ENCODE measurements around the gene IL7R. TPM values are rescaled to one million over a fixed set of nuclear protein-coding genes. Genes with fewer than 3 reads are reported as not detected.

IL7R gene
- total RNA-seq, 1 experiment from 2014 or later: 0.41 TPM

DNA sequence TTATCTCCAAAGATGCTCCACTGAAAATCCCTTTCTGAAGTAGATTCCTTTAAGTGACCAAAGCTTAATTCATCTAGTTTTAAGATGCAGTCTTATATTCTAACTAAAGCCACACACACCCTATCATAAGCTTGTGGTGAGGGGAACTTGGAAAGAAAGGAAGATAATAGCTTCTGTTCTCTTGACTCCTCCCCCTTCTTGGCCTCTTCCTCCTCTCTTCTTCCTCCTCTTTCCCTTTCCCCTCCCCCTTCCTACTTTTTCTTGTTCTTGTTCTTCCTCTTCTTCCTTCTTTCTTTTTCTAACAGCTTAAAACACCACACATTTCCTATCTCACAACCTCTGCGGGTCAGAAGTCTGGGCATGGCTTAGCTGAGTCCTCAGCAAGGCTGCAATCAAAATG is 23.5 kb downstream of the IL7R start:
- DNase-seq: no peak
- no peaks in the 10 kb centered on the region for H3K9me2 ChIP-seq (ENCODE audit: insufficient read depth)
- H2AFZ ChIP-seq: no peak overlapping the region
- H4K20me1 ChIP-seq (ENCODE audit: insufficient read depth): no peaks in the 10 kb centered on the region
- intact Hi-C loops (cut with micrococcal nuclease; ENCODE audit: unreplicated experiment): no loop called here
- POLR2A ChIA-PET (ENCODE audit: unreplicated experiment): interaction anchor here (0.6 kb wide), 1 partner anchor 14 kb away, joined by 3 read pairs; no protein-coding TSS in a partner anchor
- H3K79me2 ChIP-seq (ENCODE audit: low read depth): no peaks in the 10 kb centered on the region
- no peak overlapping the region for H3K4me3 ChIP-seq
- no peaks in the 10 kb centered on the region for H3K36me3 ChIP-seq (ENCODE audit: low read depth)
- H3K4me1 ChIP-seq (replicated peaks; ENCODE audit: insufficient read depth): peaks cover 22% of the 10 kb centered on the region
- H3K27me3 ChIP-seq (ENCODE audit: insufficient read depth, low read depth): no peaks in the 10 kb centered on the region
- H3F3A ChIP-seq (ENCODE audit: insufficient read depth, low read depth): peaks cover 15% of the 10 kb centered on the region
- no TSS peak for BruUV-seq (replicated peaks)
- H3K9me3 ChIP-seq (ENCODE audit: insufficient read depth, low read depth): peaks cover 6% of the 10 kb centered on the region; the same call in 1 of the 2 replicates
- CTCF ChIA-PET: no interaction called here
- no peak overlapping the region for H3K4me2 ChIP-seq
- no peak for TF ChIP-seq EZH2 (IDR thresholded peaks at IDR 0.05; ENCODE audit: low read depth)
- TF ChIP-seq, protein P1, sequence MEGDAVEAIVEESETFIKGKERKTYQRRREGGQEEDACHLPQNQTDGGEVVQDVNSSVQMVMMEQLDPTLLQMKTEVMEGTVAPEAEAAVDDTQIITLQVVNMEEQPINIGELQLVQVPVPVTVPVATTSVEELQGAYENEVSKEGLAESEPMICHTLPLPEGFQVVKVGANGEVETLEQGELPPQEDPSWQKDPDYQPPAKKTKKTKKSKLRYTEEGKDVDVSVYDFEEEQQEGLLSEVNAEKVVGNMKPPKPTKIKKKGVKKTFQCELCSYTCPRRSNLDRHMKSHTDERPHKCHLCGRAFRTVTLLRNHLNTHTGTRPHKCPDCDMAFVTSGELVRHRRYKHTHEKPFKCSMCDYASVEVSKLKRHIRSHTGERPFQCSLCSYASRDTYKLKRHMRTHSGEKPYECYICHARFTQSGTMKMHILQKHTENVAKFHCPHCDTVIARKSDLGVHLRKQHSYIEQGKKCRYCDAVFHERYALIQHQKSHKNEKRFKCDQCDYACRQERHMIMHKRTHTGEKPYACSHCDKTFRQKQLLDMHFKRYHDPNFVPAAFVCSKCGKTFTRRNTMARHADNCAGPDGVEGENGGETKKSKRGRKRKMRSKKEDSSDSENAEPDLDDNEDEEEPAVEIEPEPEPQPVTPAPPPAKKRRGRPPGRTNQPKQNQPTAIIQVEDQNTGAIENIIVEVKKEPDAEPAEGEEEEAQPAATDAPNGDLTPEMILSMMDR (conservative IDR thresholded peaks at IDR 0.05): no peak
- H3K27ac ChIP-seq: no peak overlapping the region

DNA sequence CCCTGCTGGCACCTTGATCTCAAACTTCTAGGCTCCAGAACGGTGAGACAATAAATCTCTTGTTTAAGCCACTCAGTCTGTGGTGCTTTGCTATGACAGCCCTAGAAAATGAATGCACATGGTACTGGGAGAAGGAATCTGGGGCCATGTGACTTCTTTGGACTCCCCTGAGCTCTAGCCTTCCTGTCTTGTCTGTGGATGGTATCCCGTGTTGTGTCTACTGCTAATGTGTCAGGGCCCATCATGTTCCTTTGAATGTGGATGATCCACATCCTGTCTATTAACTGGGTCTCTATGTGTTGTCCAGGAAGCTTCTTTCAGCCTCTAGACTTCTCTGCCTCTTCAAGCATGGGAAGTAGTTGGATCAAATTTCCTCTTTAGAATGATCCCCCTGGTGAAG is 25.1 kb downstream of the IL7R start:
- Histone ChIP-seq H3K4me1 (replicated peaks; ENCODE audit: insufficient read depth) (peaks cover 26% of the 10 kb centered on the region), H3K9me3 (ENCODE audit: insufficient read depth, low read depth) (peaks cover 6% of the 10 kb centered on the region; the same call in 1 of the 2 replicates), H3K36me3 (ENCODE audit: low read depth) (no peaks in the 10 kb centered on the region), H3K27me3 (ENCODE audit: insufficient read depth, low read depth) (no peaks in the 10 kb centered on the region), H2AFZ (no peak overlapping the region), H3K27ac (no peak overlapping the region), H3K4me2 (no peak overlapping the region), H3K79me2 (ENCODE audit: low read depth) (no peaks in the 10 kb centered on the region), H4K20me1 (ENCODE audit: insufficient read depth) (no peaks in the 10 kb centered on the region), H3K4me3 (no peak overlapping the region), H3F3A (ENCODE audit: insufficient read depth, low read depth) (peaks cover 18% of the 10 kb centered on the region), H3K9me2 (ENCODE audit: insufficient read depth) (no peaks in the 10 kb centered on the region)
- no peak for DNase-seq
- intact Hi-C loops (cut with micrococcal nuclease; ENCODE audit: unreplicated experiment): no loop called here
- TF ChIP-seq, protein P1 (conservative IDR thresholded peaks at IDR 0.05): no peak
- no peak for TF ChIP-seq EZH2 (IDR thresholded peaks at IDR 0.05; ENCODE audit: low read depth)
- CTCF ChIA-PET: no interaction called here
- POLR2A ChIA-PET (ENCODE audit: unreplicated experiment): no interaction called here
- no TSS peak for BruUV-seq (replicated peaks)

DNA sequence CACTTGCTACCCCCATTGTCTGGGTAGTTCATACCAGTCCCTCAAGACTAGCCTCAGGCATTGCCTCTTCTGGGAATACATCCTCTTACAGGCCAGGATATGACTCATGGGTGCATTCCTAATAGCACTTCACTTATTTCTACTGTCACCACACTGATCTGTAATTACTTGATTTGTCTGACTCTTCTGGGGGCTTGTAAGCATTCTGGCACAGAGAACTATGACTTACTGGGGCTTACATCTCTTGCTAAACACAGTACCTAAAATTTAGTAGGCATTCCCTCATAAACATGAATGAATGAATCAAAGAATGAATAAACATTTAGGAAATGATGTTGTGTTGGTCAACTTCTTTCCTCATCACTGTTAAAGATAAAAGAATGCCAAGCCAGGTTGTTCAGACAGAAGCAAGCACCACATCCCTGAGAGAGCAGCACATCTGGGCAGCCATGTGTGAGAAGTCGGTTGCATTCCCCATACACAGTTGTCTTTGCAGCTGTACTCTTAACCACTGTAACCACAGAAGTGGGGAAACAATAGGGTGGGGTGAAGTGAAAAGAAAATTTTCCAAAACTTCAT is 27.6 kb downstream of the IL7R start:
- Histone ChIP-seq H3F3A (ENCODE audit: insufficient read depth, low read depth) (peaks cover 18% of the 10 kb centered on the region), H3K4me2 (peak overlapping the region; percentile 27), H3K9me2 (ENCODE audit: insufficient read depth) (no peaks in the 10 kb centered on the region), H3K27ac (peak overlapping the region; percentile 41), H2AFZ (no peak overlapping the region), H3K36me3 (ENCODE audit: low read depth) (no peaks in the 10 kb centered on the region), H3K27me3 (ENCODE audit: insufficient read depth, low read depth) (no peaks in the 10 kb centered on the region), H3K4me1 (replicated peaks; ENCODE audit: insufficient read depth) (peaks cover 26% of the 10 kb centered on the region), H3K9me3 (ENCODE audit: insufficient read depth, low read depth) (no peaks in the 10 kb centered on the region), H3K4me3 (no peak overlapping the region), H3K79me2 (ENCODE audit: low read depth) (no peaks in the 10 kb centered on the region), H4K20me1 (ENCODE audit: insufficient read depth) (no peaks in the 10 kb centered on the region)
- CTCF ChIA-PET: no interaction called here
- BruUV-seq (replicated peaks): no TSS peak
- TF ChIP-seq, protein P1 (conservative IDR thresholded peaks at IDR 0.05): no peak
- no peak for TF ChIP-seq EZH2 (IDR thresholded peaks at IDR 0.05; ENCODE audit: low read depth)
- intact Hi-C loops (cut with micrococcal nuclease; ENCODE audit: unreplicated experiment): no loop called here
- DNase-seq: peak; percentile 20 to 85
- POLR2A ChIA-PET (ENCODE audit: unreplicated experiment): no interaction called here

All from PC-9 (cell line).